Natural killer cell (primary cell): ENCODE results near the gene ME1. TPM values are rescaled to one million over a fixed set of nuclear protein-coding genes. Genes with fewer than 3 reads are reported as not detected.

Source experiments
- ATAC-seq, 3 donors: fragments of 150-1000 bp in 2 of 3; fragments of 200-7000 bp in 1 of 3; cut with Tn5 transposase; 1 replicate in 1 of 3; 2 replicates in 2 of 3; pipeline ENCODE4 v1.10.0; 2021; ENCODE audit warnings: mild to moderate bottlenecking in 2 of 3, moderate library complexity in 2 of 3
- DNase-seq, 2 donors: peaks; one replicate each; pipeline versions ENCODE4 v3.0.0 to v3.0.0-alpha.2; 2013 to 2021; ENCODE audit warnings: mixed read lengths in 1 of 2
- H3K27ac ChIP-seq: one replicate; pipeline ENCODE4 v1.5.1; 2013; ENCODE audit warnings: mild to moderate bottlenecking, low read length
- H3K27me3 ChIP-seq: one replicate; pipeline ENCODE4 v1.6.1; 2013; ENCODE audit warnings: low read length; ENCODE audit not compliant: control insufficient read depth, insufficient read depth
- H3K36me3 ChIP-seq: one replicate; pipeline ENCODE4 v1.6.1; 2013; ENCODE audit warnings: low read length; ENCODE audit not compliant: control insufficient read depth, insufficient read depth
- H3K4me1 ChIP-seq: one replicate; pipeline ENCODE4 v1.6.1; 2013; ENCODE audit warnings: low read length; ENCODE audit not compliant: control insufficient read depth, insufficient read depth
- H3K4me3 ChIP-seq: one replicate; pipeline ENCODE4 v1.5.1; 2013; ENCODE audit warnings: low read length
- H3K9me3 ChIP-seq: one replicate; pipeline ENCODE4 v1.6.1; 2013; ENCODE audit warnings: low read length; ENCODE audit not compliant: control insufficient read depth, insufficient read depth
- H3K27ac Mint-ChIP-seq, 2 donors: one replicate each; pipeline ENCODE4 v1.8.0; 2022; ENCODE audit warnings: mild to moderate bottlenecking in 2 of 2, mixed read lengths in 2 of 2, moderate library complexity in 1 of 2
- H3K27me3 Mint-ChIP-seq, 2 donors: one replicate each; pipeline ENCODE4 v1.8.0; 2022; ENCODE audit warnings: low read depth in 2 of 2, mixed read lengths in 2 of 2
- H3K36me3 Mint-ChIP-seq: one replicate; pipeline ENCODE4 v1.8.0; 2022; ENCODE audit warnings: mixed read lengths
- H3K4me1 Mint-ChIP-seq, 2 donors: one replicate each; pipeline ENCODE4 v1.8.0; 2022; ENCODE audit warnings: mixed read lengths in 2 of 2
- H3K4me3 Mint-ChIP-seq: one replicate; pipeline ENCODE4 v1.8.0; 2022; ENCODE audit warnings: mild to moderate bottlenecking, moderate library complexity, mixed read lengths
- H3K9me3 Mint-ChIP-seq, 2 donors: one replicate each; pipeline ENCODE4 v1.8.0; 2022; ENCODE audit warnings: mixed read lengths in 2 of 2
- WGBS: methylation state at CpG from one replicate; pipeline ENCODE4 v1.1.7; 2013; ENCODE audit warnings: missing lambda C conversion rate; ENCODE audit not compliant: insufficient coverage; 5-methylcytosine and 5-hydroxymethylcytosine counted together
- intact Hi-C: fragments of 100-400 bp; cut with micrococcal nuclease; formaldehyde crosslinking; loops from one replicate; pipeline ENCODE4 v1.14.2; 2022
- total RNA-seq, 4 donors: library from RNA; stranded (reverse); fragments of 120-200 nt in 1 of 4; gene quantifications; one replicate each; pipeline versions ENCODE4 v1.2.3 to v1.2.4, GENCODE V29; 2013 to 2022
- TF ChIP-seq, protein P1 (sequence below): fragments of 200-600 bp; IDR thresholded peaks from one replicate; pipeline ENCODE4 v1.8.0; 2022; ENCODE audit warnings: antibody characterized with exemption

ME1 gene
- total RNA-seq, 3 donors from 2014 or later (not counting 1 experiment from before 2014, with no cell fraction given) = 0.14 to 0.32 TPM; not detected in 1

DNA sequence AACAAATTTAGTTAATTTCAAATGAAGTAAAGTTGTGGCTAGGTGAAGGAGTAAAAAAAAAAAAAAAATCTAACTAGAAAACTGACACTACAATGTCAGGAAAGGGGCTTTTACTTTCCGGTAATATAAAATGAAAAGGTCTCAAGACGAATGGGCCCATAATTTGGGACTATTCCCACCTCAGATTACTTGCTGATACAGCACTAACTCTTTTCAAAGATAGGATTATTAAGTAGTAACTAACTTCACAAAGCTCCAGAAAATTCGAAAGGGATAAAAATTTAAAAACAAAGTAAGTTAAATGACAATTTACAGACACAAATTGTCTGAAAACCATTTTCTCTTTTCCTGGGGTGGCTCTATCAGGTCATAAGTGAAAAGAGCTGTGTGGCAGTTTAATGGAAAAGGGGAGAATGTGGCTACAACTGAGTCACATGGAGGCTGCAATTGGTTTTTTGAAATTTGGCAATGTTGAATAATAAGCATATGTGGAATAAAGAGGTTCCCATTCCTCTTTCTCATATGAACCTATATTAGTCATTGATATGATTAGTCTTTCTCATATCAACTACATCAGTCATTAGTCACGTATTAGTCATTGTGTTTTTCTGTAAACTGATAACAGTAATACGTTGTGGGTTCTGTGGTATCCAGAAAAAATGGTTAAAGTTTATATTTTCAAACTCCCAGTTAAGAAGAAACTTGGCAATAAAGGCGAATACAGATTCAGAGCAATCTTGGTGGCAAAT is 159.7 kb downstream of the ME1 start:
- H3K4me3 Mint-ChIP-seq = no peak overlapping the region
- intact Hi-C loops = no loop called here
- no peak overlapping the region for H3K27ac ChIP-seq
- H3K4me1 Mint-ChIP-seq = no peaks in the 10 kb centered on the region
- H3K27ac Mint-ChIP-seq = no peak overlapping the region
- no peaks in the 10 kb centered on the region for H3K27me3 ChIP-seq
- H3K36me3 Mint-ChIP-seq = no peaks in the 10 kb centered on the region
- WGBS = 100% methylated on average over 2 of the region's 6 CpGs
- H3K9me3 ChIP-seq = no peaks in the 10 kb centered on the region
- H3K9me3 Mint-ChIP-seq = no peaks in the 10 kb centered on the region
- TF ChIP-seq, protein P1, sequence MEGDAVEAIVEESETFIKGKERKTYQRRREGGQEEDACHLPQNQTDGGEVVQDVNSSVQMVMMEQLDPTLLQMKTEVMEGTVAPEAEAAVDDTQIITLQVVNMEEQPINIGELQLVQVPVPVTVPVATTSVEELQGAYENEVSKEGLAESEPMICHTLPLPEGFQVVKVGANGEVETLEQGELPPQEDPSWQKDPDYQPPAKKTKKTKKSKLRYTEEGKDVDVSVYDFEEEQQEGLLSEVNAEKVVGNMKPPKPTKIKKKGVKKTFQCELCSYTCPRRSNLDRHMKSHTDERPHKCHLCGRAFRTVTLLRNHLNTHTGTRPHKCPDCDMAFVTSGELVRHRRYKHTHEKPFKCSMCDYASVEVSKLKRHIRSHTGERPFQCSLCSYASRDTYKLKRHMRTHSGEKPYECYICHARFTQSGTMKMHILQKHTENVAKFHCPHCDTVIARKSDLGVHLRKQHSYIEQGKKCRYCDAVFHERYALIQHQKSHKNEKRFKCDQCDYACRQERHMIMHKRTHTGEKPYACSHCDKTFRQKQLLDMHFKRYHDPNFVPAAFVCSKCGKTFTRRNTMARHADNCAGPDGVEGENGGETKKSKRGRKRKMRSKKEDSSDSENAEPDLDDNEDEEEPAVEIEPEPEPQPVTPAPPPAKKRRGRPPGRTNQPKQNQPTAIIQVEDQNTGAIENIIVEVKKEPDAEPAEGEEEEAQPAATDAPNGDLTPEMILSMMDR = no peak
- H3K4me3 ChIP-seq = no peak overlapping the region
- H3K4me1 ChIP-seq = no peaks in the 10 kb centered on the region
- ATAC-seq = no peak
- H3K36me3 ChIP-seq = no peaks in the 10 kb centered on the region
- no peaks in the 10 kb centered on the region for H3K27me3 Mint-ChIP-seq
- no peak for DNase-seq

- Histone ChIP-seq H3K4me3 (no peak overlapping the region), H3K9me3 (no peaks in the 10 kb centered on the region), H3K27me3 (no peaks in the 10 kb centered on the region), H3K36me3 (no peaks in the 10 kb centered on the region), H3K27ac (no peak overlapping the region), H3K4me1 (no peaks in the 10 kb centered on the region)
- Mint-ChIP-seq H3K9me3 (peaks cover 0 to 3% of the 10 kb centered on the region in 2 donors), H3K27ac (no peak overlapping the region), H3K4me1 (no peaks in the 10 kb centered on the region), H3K4me3 (no peak overlapping the region), H3K36me3 (no peaks in the 10 kb centered on the region), H3K27me3 (peaks cover 0 to 2% of the 10 kb centered on the region in 2 donors)
- DNase-seq (no peak), ATAC-seq (no peak)
- TF ChIP-seq, protein P1 = no peak
- WGBS = 89% methylated on average over 2 of the region's 2 CpGs
- intact Hi-C loops = no loop called here
These were observed 165.5 kb downstream of the ME1 start for GRCh38 chr6:83265384-83265783.

DNA sequence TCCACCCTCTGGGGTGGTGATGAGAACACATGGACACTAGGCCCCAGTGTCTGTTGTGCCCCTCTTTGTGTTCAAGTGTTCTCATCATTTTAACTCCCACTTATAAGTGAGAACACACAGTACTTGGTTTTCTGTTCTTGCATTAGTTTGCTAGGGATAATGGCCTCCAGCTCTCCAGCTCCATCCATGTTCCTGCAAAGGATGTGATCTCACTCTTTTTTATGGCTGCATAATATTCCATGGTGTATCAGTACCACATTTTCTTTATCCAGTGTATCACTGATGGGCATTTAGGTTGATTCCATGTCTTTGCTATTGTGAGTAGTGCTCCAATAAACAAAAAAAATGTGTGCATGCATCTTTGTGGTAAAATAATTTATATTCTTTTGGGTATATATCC is 170.3 kb downstream of the ME1 start:
- Mint-ChIP-seq H3K36me3 (no peaks in the 10 kb centered on the region), H3K27me3 (peaks cover 0 to 3% of the 10 kb centered on the region in 2 donors), H3K4me1 (no peaks in the 10 kb centered on the region), H3K4me3 (no peak overlapping the region), H3K9me3 (peaks cover 0 to 3% of the 10 kb centered on the region in 2 donors), H3K27ac (no peak overlapping the region)
- Histone ChIP-seq H3K27me3 (no peaks in the 10 kb centered on the region), H3K4me1 (no peaks in the 10 kb centered on the region), H3K27ac (no peak overlapping the region), H3K4me3 (no peak overlapping the region), H3K9me3 (no peaks in the 10 kb centered on the region), H3K36me3 (no peaks in the 10 kb centered on the region)
- intact Hi-C loops = no loop called here
- DNase-seq (no peak), ATAC-seq (no peak)
- TF ChIP-seq, protein P1 = no peak

- no peaks in the 10 kb centered on the region for H3K36me3 Mint-ChIP-seq
- DNase-seq (no peak), ATAC-seq (no peak)
- H3K9me3 ChIP-seq = no peaks in the 10 kb centered on the region
- H3K36me3 ChIP-seq = no peaks in the 10 kb centered on the region
- H3K4me3 ChIP-seq = no peak overlapping the region
- WGBS = 100% methylated on average over 1 of the region's 1 CpG
- peaks cover 0 to 3% of the 10 kb centered on the region in 2 donors for H3K9me3 Mint-ChIP-seq
- no peak overlapping the region for H3K27ac Mint-ChIP-seq
- H3K27ac ChIP-seq = no peak overlapping the region
- TF ChIP-seq, protein P1 = no peak
- no peak overlapping the region for H3K4me3 Mint-ChIP-seq
- peaks cover 0 to 3% of the 10 kb centered on the region in 2 donors for H3K27me3 Mint-ChIP-seq
- intact Hi-C loops = no loop called here
- H3K4me1 ChIP-seq = no peaks in the 10 kb centered on the region
- H3K27me3 ChIP-seq = no peaks in the 10 kb centered on the region
- no peaks in the 10 kb centered on the region for H3K4me1 Mint-ChIP-seq
These were observed 172.3 kb downstream of the ME1 start for GRCh38 chr6:83258517-83258916.
